Nephron (organoid): ENCODE data around the gene UBR1.
"Not testable (repeated sequence)": the region's sequence is repeated elsewhere in the genome, so short reads cannot be mapped to it uniquely, and the experiment has no call there.

Source experiments
- H3K27ac Mint-ChIP-seq, 3 experiments: 2 replicates each; pipeline ENCODE4 v1.8.0; 2020; ENCODE audit warnings: mixed read lengths in 3 of 3, mild to moderate bottlenecking in 2 of 3, moderate library complexity in 1 of 3
- H3K27me3 Mint-ChIP-seq: 2 replicates; pipeline ENCODE4 v1.8.0; 2021; ENCODE audit warnings: low read depth, mild to moderate bottlenecking, moderate library complexity, mixed read lengths
- H3K36me3 Mint-ChIP-seq: 2 replicates; pipeline ENCODE4 v1.8.0; 2020; ENCODE audit warnings: low read depth, mixed read lengths
- H3K4me1 Mint-ChIP-seq: 2 replicates; pipeline ENCODE4 v1.8.0; 2020; ENCODE audit warnings: mixed read lengths
- H3K4me3 Mint-ChIP-seq, 3 experiments: 2 replicates each; pipeline ENCODE4 v1.8.0; 2020; ENCODE audit warnings: mild to moderate bottlenecking in 3 of 3, mixed read lengths in 3 of 3, moderate library complexity in 2 of 3
- H3K9me3 Mint-ChIP-seq: 2 replicates; pipeline ENCODE4 v1.8.0; 2020; ENCODE audit warnings: mixed read lengths
- CTCF ChIP-seq, 3 experiments: fragments of 200-600 bp; sonication (generic); IDR thresholded peaks; one replicate each; pipeline ENCODE4 v1.5.0; 2021; ENCODE audit warnings: antibody characterized with exemption in 3 of 3; ENCODE audit not compliant: unreplicated experiment in 3 of 3

UBR1 gene

GRCh38 chr15:43048935-43049334, 56.9 kb downstream of the UBR1 start:
- Mint-ChIP-seq H3K4me1 (no peaks in the 10 kb centered on the region), H3K27ac (no peak overlapping the region), H3K36me3 (peaks cover 71% of the 10 kb centered on the region), H3K27me3 (no peaks in the 10 kb centered on the region), H3K9me3 (no peaks in the 10 kb centered on the region), H3K4me3 (no peak overlapping the region)
- TF ChIP-seq CTCF (IDR thresholded peaks at IDR 0.05; ENCODE audit: unreplicated experiment in 3 of 3) = no peak

GRCh38 chr15:43046484-43046883, 59.4 kb downstream of the UBR1 start:
- Mint-ChIP-seq H3K4me3 (no peak overlapping the region), H3K36me3 (peaks cover 76% of the 10 kb centered on the region), H3K27me3 (no peaks in the 10 kb centered on the region), H3K4me1 (no peaks in the 10 kb centered on the region), H3K9me3 (peaks cover 4% of the 10 kb centered on the region), H3K27ac (no peak overlapping the region)
- no peak for TF ChIP-seq CTCF (IDR thresholded peaks at IDR 0.05; ENCODE audit: unreplicated experiment in 3 of 3)

GRCh38 chr15:43042885-43043284, 63.0 kb downstream of the UBR1 start:
- H3K9me3 Mint-ChIP-seq = peaks cover 4% of the 10 kb centered on the region
- H3K27ac Mint-ChIP-seq = no peak overlapping the region
- H3K4me3 Mint-ChIP-seq = no peak overlapping the region
- peaks cover 76% of the 10 kb centered on the region for H3K36me3 Mint-ChIP-seq
- TF ChIP-seq CTCF (IDR thresholded peaks at IDR 0.05; ENCODE audit: unreplicated experiment in 3 of 3) = no peak
- no peaks in the 10 kb centered on the region for H3K27me3 Mint-ChIP-seq
- no peaks in the 10 kb centered on the region for H3K4me1 Mint-ChIP-seq

GRCh38 chr15:43041085-43041484, 64.8 kb downstream of the UBR1 start:
- H3K27me3 Mint-ChIP-seq, H3K27ac Mint-ChIP-seq, H3K9me3 Mint-ChIP-seq, H3K4me3 Mint-ChIP-seq, H3K4me1 Mint-ChIP-seq: not testable (repeated sequence)
- peaks cover 77% of the 10 kb centered on the region for H3K36me3 Mint-ChIP-seq

GRCh38 chr15:43035240-43035639, 70.6 kb downstream of the UBR1 start:
- H3K27me3 Mint-ChIP-seq, H3K4me3 Mint-ChIP-seq, H3K9me3 Mint-ChIP-seq, H3K27ac Mint-ChIP-seq, H3K4me1 Mint-ChIP-seq: not testable (repeated sequence)
- peaks cover 65% of the 10 kb centered on the region for H3K36me3 Mint-ChIP-seq

- no peak for TF ChIP-seq CTCF (IDR thresholded peaks at IDR 0.05; ENCODE audit: unreplicated experiment in 3 of 3)
- no peak overlapping the region for H3K4me3 Mint-ChIP-seq
- H3K27ac Mint-ChIP-seq = no peak overlapping the region
- H3K27me3 Mint-ChIP-seq = no peaks in the 10 kb centered on the region
- no peaks in the 10 kb centered on the region for H3K4me1 Mint-ChIP-seq
- no peaks in the 10 kb centered on the region for H3K9me3 Mint-ChIP-seq
- H3K36me3 Mint-ChIP-seq = peaks cover 59% of the 10 kb centered on the region
Observed at GRCh38 chr15:43029476-43029875, 76.4 kb downstream of the UBR1 start.

- Mint-ChIP-seq H3K4me1 (no peaks in the 10 kb centered on the region), H3K36me3 (peaks cover 56% of the 10 kb centered on the region), H3K27ac (no peak overlapping the region), H3K27me3 (no peaks in the 10 kb centered on the region), H3K4me3 (no peak overlapping the region), H3K9me3 (no peaks in the 10 kb centered on the region)
- no peak for TF ChIP-seq CTCF (IDR thresholded peaks at IDR 0.05; ENCODE audit: unreplicated experiment in 3 of 3)
Observed at GRCh38 chr15:43025150-43025549, 80.7 kb downstream of the UBR1 start.

GRCh38 chr15:43014671-43015070, 91.2 kb downstream of the UBR1 start:
- not testable (repeated sequence) for H3K4me3 Mint-ChIP-seq, H3K4me1 Mint-ChIP-seq, H3K27me3 Mint-ChIP-seq, H3K27ac Mint-ChIP-seq, H3K9me3 Mint-ChIP-seq
- peaks cover 63% of the 10 kb centered on the region for H3K36me3 Mint-ChIP-seq
